Spleen (tissue), 11 donors: Measurements from ENCODE around the gene NFATC2. TPM values are rescaled to one million over a fixed set of nuclear protein-coding genes. Genes with fewer than 3 reads are reported as not detected.
A peak's percentile ranks its signal among the peaks of the same experiment; 100 is the strongest.

Experiments used
- DNase-seq: peaks from one replicate; pipeline ENCODE4 v3.0.0-alpha.2; 2020
- H3K27ac ChIP-seq, 8 donors: fragments of 200-600 bp; sonication (generic) in 7 of 8; 1 replicate in 4 of 8; 2 replicates in 4 of 8; pipeline versions ENCODE4 v1.5.0 to v1.8.0; 2016 to 2021; ENCODE audit warnings: inconsistent platforms in 4 of 8, mild to moderate bottlenecking in 4 of 8, moderate library complexity in 1 of 8
- H3K27me3 ChIP-seq, 7 donors: fragments of 200-600 bp; sonication (generic) in 6 of 7; replicated peaks in 1 of 7; 1 replicate in 4 of 7; 2 replicates in 3 of 7; pipeline versions ENCODE4 v1.5.0 to v1.8.0; 2016 to 2021; ENCODE audit warnings: inconsistent platforms in 3 of 7, mild to moderate bottlenecking in 1 of 7
- H3K36me3 ChIP-seq, 6 donors: fragments of 200-600 bp; sonication (generic) in 5 of 6; 1 replicate in 4 of 6; 2 replicates in 2 of 6; pipeline versions ENCODE4 v1.5.0 to v1.8.0; 2016 to 2021; ENCODE audit warnings: inconsistent platforms in 2 of 6
- H3K4me1 ChIP-seq, 6 donors: fragments of 200-600 bp; sonication (generic) in 5 of 6; 1 replicate in 3 of 6; 2 replicates in 3 of 6; pipeline versions ENCODE4 v1.5.0 to v1.8.0; 2016 to 2021; ENCODE audit warnings: inconsistent platforms in 3 of 6
- H3K4me3 ChIP-seq, 8 donors: fragments of 200-600 bp; sonication (generic) in 7 of 8; 1 replicate in 4 of 8; 2 replicates in 4 of 8; pipeline versions ENCODE4 v1.5.0 to v1.8.0; 2016 to 2021; ENCODE audit warnings: inconsistent platforms in 4 of 8, mild to moderate bottlenecking in 4 of 8, moderate library complexity in 2 of 8
- H3K9me3 ChIP-seq, 8 donors: fragments of 200-600 bp; sonication (generic) in 7 of 8; 1 replicate in 4 of 8; 2 replicates in 4 of 8; pipeline versions ENCODE4 v1.5.0 to v1.8.0; 2016 to 2021; ENCODE audit warnings: inconsistent platforms in 4 of 8
- POLR2A ChIP-seq, 3 donors: fragments of 450-650 bp; IDR thresholded peaks; one replicate each; pipeline ENCODE4 v1.5.1; 2017; ENCODE audit warnings: antibody characterized with exemption in 3 of 3, mild to moderate bottlenecking in 1 of 3
- POLR2AphosphoS5 ChIP-seq, 3 donors: sonication (generic); formaldehyde crosslinking; IDR thresholded peaks; one replicate each; pipeline ENCODE4 v1.5.1; 2017; ENCODE audit warnings: antibody characterized with exemption in 3 of 3
- WGBS, 5 donors: extraction: QIAGEN DNeasy Blood & Tissue Kit in 3 of 5; methylation state at CpG; one replicate each; pipeline versions ENCODE4 v1.1.5 to v1.1.7; 2013 to 2018; 5-methylcytosine and 5-hydroxymethylcytosine counted together
- intact Hi-C: fragments of 100-400 bp; cut with DNase I; formaldehyde crosslinking; loops from one replicate; pipeline ENCODE4 v1.15.0; 2023; ENCODE audit warnings: low total_unique reads
- polyA plus RNA-seq, 3 donors: library from polyadenylated mRNA; stranded (reverse); fragments of 200-250 nt; gene quantifications; one replicate each; pipeline ENCODE4 v1.2.1, GENCODE V29; 2013
- total RNA-seq, 7 donors: library from RNA; depleted of rRNA in 3 of 7; stranded (reverse); fragments of >200 nt in 3 of 7; fragmentation: NEBNext Ultra II Directional in 4 of 7; extraction: Animal tissue kit (Norgen Biotek cat#: 25700) in 4 of 7; gene quantifications; one replicate each; pipeline versions ENCODE4 v1.1.0 to v1.2.1, GENCODE V29; 2016 to 2021
- TF ChIP-seq, protein P1 (sequence below), 11 experiments: fragments of 200-600 bp in 7 of 11; fragments of 450-650 bp in 4 of 11; sonication (generic) in 4 of 11; IDR thresholded peaks in 8 of 11; conservative IDR thresholded peaks in 3 of 11; 1 replicate in 7 of 11; 2 replicates in 4 of 11; pipeline versions ENCODE4 v1.4.0 to v1.8.0; 2016 to 2021; ENCODE audit warnings: antibody characterized with exemption in 11 of 11, inconsistent platforms in 4 of 11, mild to moderate bottlenecking in 1 of 11
- donor health status: healthy with polysubstance abuse.
- donor health status: DM: no; HTN: no; CAD: no; lungs with moderate emphysema.
- donor health status: DM: no; HTN: no; CAD: no.
- donor health status: Bipolar disorder and iron deficiency.
- donor health status: healthy.
- donor health status: DM: no; HTN: no; CAD: no.
- donor health status: DM: yes; HTN: yes; CAD: no.

Gene NFATC2
- total and polyA plus RNA-seq, 10 donors, result 6.5 to 42.9 (median 34.5) TPM

DNA sequence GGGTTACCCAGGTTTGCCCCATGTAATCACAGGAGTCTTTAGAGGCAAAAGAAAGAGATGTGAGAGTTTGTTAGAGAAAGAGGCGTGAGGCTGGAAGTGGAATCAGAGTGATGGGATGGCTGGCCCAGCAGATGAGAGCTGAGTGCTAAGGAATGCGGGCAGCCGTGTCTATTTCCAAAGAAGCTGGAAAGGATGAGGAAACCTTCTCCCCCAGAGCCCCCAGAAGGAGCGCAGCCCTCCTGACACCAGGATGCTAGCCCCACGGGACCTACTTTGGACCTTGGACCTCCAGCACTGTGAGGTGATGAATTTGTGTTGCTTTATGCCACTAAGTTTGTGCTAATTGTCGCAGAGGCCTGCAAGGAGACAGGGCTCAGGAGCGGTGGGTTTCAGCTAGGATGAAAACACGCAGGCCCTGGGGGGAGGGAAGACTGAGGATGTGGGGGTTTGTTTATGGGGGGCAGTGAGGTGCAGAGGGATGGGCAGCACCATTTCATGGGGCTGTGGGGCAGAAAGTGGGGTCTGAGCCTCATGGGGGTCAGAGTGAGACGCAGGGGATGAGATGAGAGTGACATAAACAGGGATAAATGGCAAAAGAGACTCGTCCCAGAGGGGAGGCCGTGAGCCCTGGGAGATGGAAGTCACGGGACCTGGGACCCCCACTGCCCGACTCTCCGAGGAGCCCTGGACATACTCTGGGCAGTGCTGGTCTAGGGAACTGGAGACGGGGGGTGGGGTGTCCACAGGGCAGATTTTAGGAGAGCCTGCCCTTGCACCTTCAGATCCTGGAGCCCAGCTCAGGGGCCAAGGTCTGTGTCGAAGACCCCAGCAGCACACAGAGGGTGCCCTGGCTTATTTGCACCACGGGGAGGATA, 160.2 kb downstream of the NFATC2 start:
- peak; percentile 23 for DNase-seq
- WGBS, 5 donors, result 93 to 96% (median 95%) methylated on average over 17 of the region's 17 CpGs
- intact Hi-C loops, result no loop called here

DNA sequence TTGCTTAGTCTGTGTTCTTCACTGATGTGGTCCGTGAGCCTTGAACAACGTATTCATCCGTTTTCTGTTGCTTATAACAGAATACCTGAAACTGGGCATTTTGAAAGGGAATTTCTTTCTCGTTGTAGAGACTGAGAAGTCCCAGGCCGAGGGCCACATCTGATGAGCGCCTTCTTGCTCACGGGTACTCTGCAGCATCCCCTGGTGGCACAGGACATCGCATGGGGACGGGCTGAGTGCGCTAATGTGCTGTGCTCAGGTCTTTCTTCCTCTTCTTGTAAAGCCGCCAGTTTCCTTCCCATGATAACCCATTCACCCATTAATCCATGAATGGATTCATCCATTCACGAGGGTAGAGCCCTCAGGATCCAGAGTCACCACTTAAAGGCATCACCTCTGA, 161.0 kb downstream of the NFATC2 start:
- H3K4me3 ChIP-seq, result no peak overlapping the region
- no peaks in the 10 kb centered on the region for H3K27me3 ChIP-seq
- intact Hi-C loops, result no loop called here
- WGBS, 5 donors, result 90 to 95% (median 93%) methylated on average over 12 of the region's 12 CpGs
- H3K9me3 ChIP-seq, result no peaks in the 10 kb centered on the region
- DNase-seq, result peak; percentile 54
- no peaks in the 10 kb centered on the region for H3K36me3 ChIP-seq
- H3K27ac ChIP-seq, result no peak overlapping the region
- TF ChIP-seq POLR2A (IDR thresholded peaks at IDR 0.05) (no peak), POLR2AphosphoS5 (IDR thresholded peaks at IDR 0.05) (no peak)
- peaks cover 0 to 31% (median 11%) of the 10 kb centered on the region in 6 donors for H3K4me1 ChIP-seq

More for the DNA sequence above, 160.2 kb downstream of the NFATC2 start:
- Histone ChIP-seq H3K4me1 (peaks cover 0 to 39% (median 15%) of the 10 kb centered on the region in 6 donors), H3K4me3 (no peak overlapping the region), H3K36me3 (no peaks in the 10 kb centered on the region), H3K27ac (no peak overlapping the region), H3K9me3 (no peaks in the 10 kb centered on the region), H3K27me3 (no peaks in the 10 kb centered on the region)
- no peak for TF ChIP-seq POLR2AphosphoS5 (IDR thresholded peaks at IDR 0.05)
- TF ChIP-seq, protein P1, sequence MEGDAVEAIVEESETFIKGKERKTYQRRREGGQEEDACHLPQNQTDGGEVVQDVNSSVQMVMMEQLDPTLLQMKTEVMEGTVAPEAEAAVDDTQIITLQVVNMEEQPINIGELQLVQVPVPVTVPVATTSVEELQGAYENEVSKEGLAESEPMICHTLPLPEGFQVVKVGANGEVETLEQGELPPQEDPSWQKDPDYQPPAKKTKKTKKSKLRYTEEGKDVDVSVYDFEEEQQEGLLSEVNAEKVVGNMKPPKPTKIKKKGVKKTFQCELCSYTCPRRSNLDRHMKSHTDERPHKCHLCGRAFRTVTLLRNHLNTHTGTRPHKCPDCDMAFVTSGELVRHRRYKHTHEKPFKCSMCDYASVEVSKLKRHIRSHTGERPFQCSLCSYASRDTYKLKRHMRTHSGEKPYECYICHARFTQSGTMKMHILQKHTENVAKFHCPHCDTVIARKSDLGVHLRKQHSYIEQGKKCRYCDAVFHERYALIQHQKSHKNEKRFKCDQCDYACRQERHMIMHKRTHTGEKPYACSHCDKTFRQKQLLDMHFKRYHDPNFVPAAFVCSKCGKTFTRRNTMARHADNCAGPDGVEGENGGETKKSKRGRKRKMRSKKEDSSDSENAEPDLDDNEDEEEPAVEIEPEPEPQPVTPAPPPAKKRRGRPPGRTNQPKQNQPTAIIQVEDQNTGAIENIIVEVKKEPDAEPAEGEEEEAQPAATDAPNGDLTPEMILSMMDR (IDR thresholded peaks at IDR 0.05 in 8 of 11, conservative IDR thresholded peaks at IDR 0.05 in 3 of 11), result no peak
- TF ChIP-seq POLR2A (IDR thresholded peaks at IDR 0.05), result no peak

DNA sequence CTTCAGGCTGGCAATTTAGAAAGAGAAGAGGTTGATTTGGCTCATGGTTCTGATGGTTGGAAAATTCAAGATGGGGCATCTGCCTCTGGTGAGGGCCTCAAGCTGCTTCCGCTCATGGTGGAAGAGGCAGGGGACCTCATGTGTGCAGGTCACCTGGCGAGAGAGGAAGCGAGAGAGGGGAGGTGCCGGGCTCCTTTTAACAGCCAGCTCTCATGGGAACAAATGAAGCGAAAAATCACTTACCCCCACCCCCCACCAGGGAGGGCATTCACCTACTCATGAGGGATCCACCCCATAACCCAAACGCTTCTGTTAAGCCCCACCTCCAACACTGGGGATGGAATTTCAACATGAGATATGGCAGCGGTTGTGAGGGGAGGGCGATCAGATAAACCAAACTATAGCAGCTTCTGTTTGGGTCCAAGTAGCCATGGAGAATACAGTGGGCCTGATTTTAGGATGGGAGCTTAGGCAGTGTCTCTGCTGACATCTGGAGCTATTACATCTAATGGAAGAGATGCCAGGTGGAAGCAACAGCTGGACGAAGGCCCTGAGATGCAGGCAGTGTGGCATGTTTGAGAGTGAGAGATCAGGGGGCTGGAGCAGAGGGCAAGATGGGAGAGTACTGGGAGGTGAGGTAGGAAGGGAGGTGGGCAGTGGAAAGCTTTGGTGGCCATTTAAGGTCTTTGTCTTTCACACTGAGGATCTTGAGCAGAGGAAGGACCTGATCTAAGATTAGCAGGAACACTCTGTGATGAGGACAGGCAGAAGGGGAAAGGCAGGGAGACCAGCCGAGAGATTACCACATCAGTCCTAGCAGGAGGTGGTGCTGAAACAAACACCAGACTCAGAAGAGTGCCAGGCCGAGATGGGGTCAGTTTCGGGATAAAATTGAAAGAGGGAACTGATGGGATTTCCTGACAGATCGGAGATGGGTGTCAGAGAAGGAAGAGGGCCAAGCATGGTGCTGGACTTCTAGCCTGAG, 161.8 kb downstream of the NFATC2 start:
- intact Hi-C loops, result no loop called here
- H3K27ac ChIP-seq, result no peak overlapping the region
- H3K4me3 ChIP-seq, result no peak overlapping the region
- H3K36me3 ChIP-seq, result no peaks in the 10 kb centered on the region
- H3K27me3 ChIP-seq, result no peaks in the 10 kb centered on the region
- H3K4me1 ChIP-seq, result peaks cover 0 to 22% (median 6%) of the 10 kb centered on the region in 6 donors
- H3K9me3 ChIP-seq, result no peaks in the 10 kb centered on the region
- WGBS, 5 donors, result 76 to 80% (median 78%) methylated on average over 13 of the region's 13 CpGs
- peak; percentile 72 for DNase-seq
- no peak for TF ChIP-seq POLR2A (IDR thresholded peaks at IDR 0.05)
- TF ChIP-seq, protein P1 (IDR thresholded peaks at IDR 0.05 in 8 of 11, conservative IDR thresholded peaks at IDR 0.05 in 3 of 11), result no peak
- TF ChIP-seq POLR2AphosphoS5 (IDR thresholded peaks at IDR 0.05), result no peak

DNA sequence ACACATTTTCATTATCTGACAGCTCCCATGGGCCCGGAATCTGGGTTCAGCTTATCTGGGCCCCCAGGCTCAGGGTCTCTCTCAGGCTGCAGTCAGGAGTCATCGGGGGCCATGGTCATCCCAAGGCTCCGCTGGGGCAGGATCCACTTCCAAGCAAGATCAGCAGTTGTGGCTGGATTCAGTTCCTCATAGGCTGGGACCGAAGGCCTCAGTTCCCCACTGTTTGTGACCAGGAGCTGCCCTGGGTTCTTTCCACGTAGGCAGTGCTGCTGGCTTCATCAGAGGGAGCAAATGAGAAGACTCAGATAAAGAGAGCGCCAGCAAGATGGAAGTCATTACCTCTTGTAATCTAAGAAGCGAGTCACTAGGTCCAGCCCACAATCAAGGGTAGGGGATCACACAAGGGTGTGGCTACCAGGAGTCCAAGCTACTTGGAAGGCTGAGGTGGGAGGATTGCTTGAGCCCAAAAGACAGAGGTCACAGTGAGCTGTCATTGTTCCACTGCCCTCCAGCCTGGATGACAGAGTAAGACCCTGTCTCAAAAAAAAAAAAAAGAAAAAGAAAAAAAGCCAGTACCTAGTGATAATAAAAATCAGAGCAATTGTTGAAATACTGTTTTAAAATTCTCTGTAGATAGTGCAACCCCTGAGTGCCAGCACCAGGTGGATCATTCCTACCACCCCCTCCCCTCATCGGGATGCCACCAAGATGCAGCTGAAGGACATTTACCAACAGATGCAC, 162.7 kb downstream of the NFATC2 start:
- Histone ChIP-seq H3K36me3 (no peaks in the 10 kb centered on the region), H3K4me1 (peaks cover 0 to 13% (median under 1%) of the 10 kb centered on the region in 6 donors), H3K27me3 (no peaks in the 10 kb centered on the region), H3K9me3 (no peaks in the 10 kb centered on the region), H3K27ac (no peak overlapping the region), H3K4me3 (no peak overlapping the region)
- TF ChIP-seq POLR2A (IDR thresholded peaks at IDR 0.05) (no peak), POLR2AphosphoS5 (IDR thresholded peaks at IDR 0.05) (no peak)
- TF ChIP-seq, protein P1 (IDR thresholded peaks at IDR 0.05 in 8 of 11, conservative IDR thresholded peaks at IDR 0.05 in 3 of 11), result no peak
- intact Hi-C loops, result loop anchor here (10.0 kb wide), 1 partner anchor 245 kb away; no protein-coding TSS in a partner anchor
- 88 to 94% (median 90%) methylated on average over 8 of the region's 8 CpGs for WGBS, 5 donors
- peak; percentile 61 for DNase-seq
